SJCRH30 (cell line): ENCODE results near the gene TICRR. TPM values are rescaled to one million over a fixed set of nuclear protein-coding genes. Genes with fewer than 3 reads are reported as not detected.

Source experiments
- DNase-seq, 2 experiments: peaks; one replicate each; pipeline ENCODE4 v3.0.0-alpha.2; 2015 to 2020
- H3K27ac ChIP-seq: fragments of 250-450 bp; sonication (Bioruptor Pico); 2 replicates; pipeline ENCODE4 v1.5.1; 2020; ENCODE audit warnings: mild to moderate bottlenecking, moderate library complexity
- H3K27me3 ChIP-seq: fragments of 250-450 bp; sonication (Bioruptor Pico); 2 replicates; pipeline ENCODE4 v1.5.1; 2020; ENCODE audit warnings: mild to moderate bottlenecking, moderate library complexity
- H3K36me3 ChIP-seq: fragments of 250-450 bp; sonication (Bioruptor Pico); 2 replicates; pipeline ENCODE4 v1.5.1; 2020; ENCODE audit warnings: mild to moderate bottlenecking, moderate library complexity
- H3K4me1 ChIP-seq: fragments of 250-450 bp; sonication (Bioruptor Pico); 2 replicates; pipeline ENCODE4 v1.5.1; 2020; ENCODE audit warnings: mild to moderate bottlenecking, moderate library complexity
- H3K4me3 ChIP-seq: fragments of 250-450 bp; sonication (Bioruptor Pico); 2 replicates; pipeline ENCODE4 v1.5.1; 2020; ENCODE audit warnings: mild to moderate bottlenecking, moderate library complexity
- H3K9me3 ChIP-seq: fragments of 250-450 bp; sonication (Bioruptor Pico); replicated peaks from 2 replicates; pipeline ENCODE4 v1.5.1; 2020; ENCODE audit warnings: mild to moderate bottlenecking, moderate library complexity
- total RNA-seq: library from RNA; depleted of rRNA; stranded (reverse); fragments of >200 nt; shearing (Covaris generic); gene quantifications from 2 replicates; pipeline ENCODE4 v1.2.3, GENCODE V29; 2014; rRNA removed

TICRR gene
- total RNA-seq, 1 experiment from 2014 or later, result 27.2 TPM

DNA sequence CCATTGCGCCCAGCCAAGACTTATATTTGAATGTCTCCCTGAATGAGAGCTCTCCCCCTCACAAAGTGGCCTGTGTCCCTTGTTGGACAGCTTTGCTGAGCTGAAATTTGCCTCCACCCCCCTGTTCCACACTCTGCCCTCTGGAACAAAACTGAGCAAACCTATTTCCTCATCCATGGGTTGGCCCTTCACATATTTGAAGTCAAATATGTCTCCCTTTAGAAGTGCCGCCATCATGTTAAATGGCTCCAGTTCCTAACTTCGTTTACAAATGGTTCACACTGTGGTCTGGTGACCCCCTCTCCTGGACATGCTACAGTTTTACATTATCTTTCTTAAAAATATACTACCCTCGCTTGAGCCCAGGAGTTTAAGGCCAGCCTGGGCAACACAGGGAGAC is 99.3 kb downstream of the TICRR start:
- Histone ChIP-seq H3K36me3 (no peaks in the 10 kb centered on the region), H3K4me1 (no peaks in the 10 kb centered on the region), H3K4me3 (no peak overlapping the region), H3K27me3 (0 out of 2 replicates have a peak, but pooled peaks cover 3% of the 10 kb centered on the region), H3K27ac (no peak overlapping the region), H3K9me3 (no peaks in the 10 kb centered on the region)
- no peak for DNase-seq

DNA sequence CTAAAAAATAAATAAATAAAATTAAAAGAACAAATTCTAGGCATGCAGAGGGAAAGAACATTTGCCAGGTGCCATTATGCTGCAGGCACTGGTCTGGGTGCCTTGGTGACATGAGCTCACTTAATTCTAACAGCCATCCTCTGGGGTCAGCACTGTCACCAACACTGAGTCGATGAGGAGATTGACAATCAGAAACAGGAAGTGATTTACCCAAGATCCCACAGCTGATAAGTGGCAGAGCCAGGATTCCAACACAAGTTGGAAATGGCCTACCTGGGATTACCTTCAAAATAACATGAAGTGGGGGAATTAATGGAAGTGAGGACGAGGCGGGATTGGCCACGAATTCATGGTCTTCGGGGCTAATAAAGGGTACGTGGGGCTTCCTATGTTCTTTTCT is 100.3 kb downstream of the TICRR start:
- Histone ChIP-seq H3K4me1 (no peaks in the 10 kb centered on the region), H3K27me3 (0 out of 2 replicates have a peak, but pooled peaks cover 3% of the 10 kb centered on the region), H3K27ac (no peak overlapping the region), H3K4me3 (no peak overlapping the region), H3K9me3 (no peaks in the 10 kb centered on the region), H3K36me3 (no peaks in the 10 kb centered on the region)
- DNase-seq, result no peak

GRCh38 chr15:89677381-89677780 is 102.1 kb downstream of the TICRR start:
- Histone ChIP-seq H3K27ac (no peak overlapping the region), H3K4me1 (no peaks in the 10 kb centered on the region), H3K36me3 (no peaks in the 10 kb centered on the region), H3K4me3 (no peak overlapping the region), H3K27me3 (no peaks in the 10 kb centered on the region), H3K9me3 (no peaks in the 10 kb centered on the region)
- no peak for DNase-seq

Other genes with a start within 250 kb of the TICRR start
- gene POLG, start 240.6 kb upstream of the TICRR start, total RNA-seq, result 47.0 and 50.5 TPM in 2 replicates
- gene RHCG, start 78.9 kb upstream of the TICRR start, total RNA-seq, result not detected in 2 replicates
- 5.0 TPM in 2 replicates for gene KIF7, start 80.0 kb downstream of the TICRR start, total RNA-seq
- gene PLIN1, start 103.9 kb downstream of the TICRR start, total RNA-seq, result not detected in 2 replicates
- 1.4 and 2.0 TPM in 2 replicates for gene PEX11A, start 115.3 kb downstream of the TICRR start, total RNA-seq
- not detected in 2 replicates for gene WDR93, start 115.3 kb downstream of the TICRR start, total RNA-seq
- not detected in 2 replicates for gene MESP1, start 175.8 kb downstream of the TICRR start, total RNA-seq
- gene MESP2, start 200.9 kb downstream of the TICRR start, total RNA-seq, result not detected in 2 replicates
- 0.28 and 0.77 TPM in 2 replicates for gene ANPEP, start 239.4 kb downstream of the TICRR start, total RNA-seq